ENCODE data around the gene TMEM53.

TMEM53 gene

GRCh38 chr1:44616284-44616990 is 57.8 kb downstream of the TMEM53 start:
- Histone ChIP-seq H3K9me3 (ENCODE audit: low read length) (no peaks in the 10 kb centered on the region), H3K4me3 (ENCODE audit: low read length) (no peak overlapping the region), H3K27me3 (ENCODE audit: insufficient read depth, low read length) (no peaks in the 10 kb centered on the region), H3K36me3 (ENCODE audit: insufficient read depth, low read length) (peaks cover 21% of the 10 kb centered on the region), H3K4me1 (ENCODE audit: insufficient read depth, low read length) (no peaks in the 10 kb centered on the region), H2AFZ (ENCODE audit: low read depth, low read length) (no peak overlapping the region)

GRCh38 chr1:44613941-44614340 is 60.3 kb downstream of the TMEM53 start:
- H3K27me3 ChIP-seq (ENCODE audit: insufficient read depth, low read length): no peaks in the 10 kb centered on the region
- H3K9me3 ChIP-seq (ENCODE audit: low read length): no peaks in the 10 kb centered on the region
- H2AFZ ChIP-seq (ENCODE audit: low read depth, low read length): no peak overlapping the region
- peaks cover 21% of the 10 kb centered on the region for H3K36me3 ChIP-seq (ENCODE audit: insufficient read depth, low read length)
- H3K4me3 ChIP-seq (ENCODE audit: low read length): no peak overlapping the region
- no peaks in the 10 kb centered on the region for H3K4me1 ChIP-seq (ENCODE audit: insufficient read depth, low read length)

- no peaks in the 10 kb centered on the region for H3K9me3 ChIP-seq (ENCODE audit: low read length)
- peaks cover 21% of the 10 kb centered on the region for H3K36me3 ChIP-seq (ENCODE audit: insufficient read depth, low read length)
- no peaks in the 10 kb centered on the region for H3K27me3 ChIP-seq (ENCODE audit: insufficient read depth, low read length)
- no peak overlapping the region for H3K4me3 ChIP-seq (ENCODE audit: low read length)
- H2AFZ ChIP-seq (ENCODE audit: low read depth, low read length): no peak overlapping the region
- H3K4me1 ChIP-seq (ENCODE audit: insufficient read depth, low read length): no peaks in the 10 kb centered on the region
These were observed 62.4 kb downstream of the TMEM53 start for GRCh38 chr1:44611866-44612265.

- H2AFZ ChIP-seq (ENCODE audit: low read depth, low read length): no peak overlapping the region
- H3K36me3 ChIP-seq (ENCODE audit: insufficient read depth, low read length): peaks cover 16% of the 10 kb centered on the region
- no peaks in the 10 kb centered on the region for H3K9me3 ChIP-seq (ENCODE audit: low read length)
- no peaks in the 10 kb centered on the region for H3K4me1 ChIP-seq (ENCODE audit: insufficient read depth, low read length)
- no peaks in the 10 kb centered on the region for H3K27me3 ChIP-seq (ENCODE audit: insufficient read depth, low read length)
- H3K4me3 ChIP-seq (ENCODE audit: low read length): no peak overlapping the region
These were observed 62.9 kb downstream of the TMEM53 start for GRCh38 chr1:44611419-44611818.

DNA sequence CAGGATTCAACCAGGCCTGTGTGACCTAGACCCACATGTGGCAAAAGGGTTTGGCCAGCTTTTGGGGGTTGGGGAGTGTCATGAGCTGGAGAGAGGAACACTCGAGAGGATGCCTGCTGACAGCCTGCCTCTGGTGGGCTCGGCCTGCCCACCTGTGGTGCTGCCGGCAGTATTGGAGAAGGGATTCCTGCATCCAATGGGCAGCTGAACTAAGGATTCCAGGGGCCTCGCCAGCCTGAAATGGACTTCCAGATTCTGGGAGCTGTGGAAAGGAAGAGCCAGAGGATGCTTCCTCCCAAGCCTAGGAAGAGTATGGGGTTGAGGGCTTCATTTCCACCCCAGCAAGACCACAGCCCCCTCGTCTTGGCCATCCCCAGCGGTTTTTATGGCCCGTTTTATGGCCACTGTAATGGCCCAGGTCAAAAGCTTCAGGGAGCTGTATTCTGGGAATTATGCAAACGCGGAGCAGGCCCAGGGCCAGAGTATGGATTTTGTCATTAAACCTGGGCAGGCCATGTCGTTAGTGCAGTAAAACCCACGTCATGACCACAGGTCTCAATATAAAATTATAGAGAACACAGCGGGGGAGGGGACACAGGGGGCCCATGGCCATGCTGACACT is 63.6 kb downstream of the TMEM53 start:
- Histone ChIP-seq H3K9me3 (ENCODE audit: low read length) (no peaks in the 10 kb centered on the region), H3K36me3 (ENCODE audit: insufficient read depth, low read length) (peaks cover 9% of the 10 kb centered on the region), H3K4me1 (ENCODE audit: insufficient read depth, low read length) (no peaks in the 10 kb centered on the region)

DNA sequence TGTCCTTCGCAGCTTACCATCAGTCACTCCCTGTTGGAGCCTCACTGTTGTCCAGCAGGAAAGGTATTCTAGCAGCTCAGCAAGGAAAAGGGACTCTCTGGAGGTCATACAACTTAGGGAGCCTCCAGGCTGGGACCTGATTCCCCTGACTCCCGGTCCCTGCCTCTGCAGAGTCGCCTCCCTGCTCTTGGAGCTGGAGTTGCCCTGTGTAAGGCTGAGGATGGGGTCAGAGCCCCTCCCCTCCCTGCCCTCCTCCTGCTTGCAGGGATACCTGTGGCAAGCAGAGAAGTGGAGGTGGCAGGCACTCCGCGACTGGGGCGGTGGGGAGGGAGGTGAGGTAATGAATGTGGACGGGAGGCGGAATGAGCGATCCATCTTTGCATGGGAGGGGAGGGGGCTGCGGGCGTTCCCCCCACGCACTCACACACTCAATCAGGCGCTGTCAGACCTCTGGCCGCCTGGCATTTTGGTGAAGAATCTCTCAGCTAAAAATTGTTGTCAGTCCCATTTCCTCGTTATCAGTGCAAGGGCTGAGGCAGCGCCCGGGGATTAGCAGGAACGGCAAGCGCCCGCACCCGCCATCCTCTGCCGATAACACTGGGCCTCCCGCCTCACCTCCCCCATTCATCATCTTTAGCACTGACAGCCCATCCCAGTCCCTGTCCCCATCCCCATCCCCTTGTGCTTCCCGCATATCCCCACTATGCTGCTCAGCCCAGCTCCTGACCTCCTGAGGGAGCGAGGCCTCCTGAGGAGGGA is 64.3 kb downstream of the TMEM53 start:
- no peaks in the 10 kb centered on the region for H3K9me3 ChIP-seq (ENCODE audit: low read length)
- H3K4me3 ChIP-seq (ENCODE audit: low read length): no peak overlapping the region
- no peaks in the 10 kb centered on the region for H3K4me1 ChIP-seq (ENCODE audit: insufficient read depth, low read length)

More for the DNA sequence above, 63.6 kb downstream of the TMEM53 start:
- no peaks in the 10 kb centered on the region for H3K27me3 ChIP-seq (ENCODE audit: insufficient read depth, low read length)
- no peak overlapping the region for H2AFZ ChIP-seq (ENCODE audit: low read depth, low read length)
- H3K4me3 ChIP-seq (ENCODE audit: low read length): no peak overlapping the region

GRCh38 chr1:44609412-44609767 is 64.9 kb downstream of the TMEM53 start:
- Histone ChIP-seq H3K9me3 (ENCODE audit: low read length) (no peaks in the 10 kb centered on the region), H3K4me1 (ENCODE audit: insufficient read depth, low read length) (no peaks in the 10 kb centered on the region), H3K27me3 (ENCODE audit: insufficient read depth, low read length) (no peaks in the 10 kb centered on the region), H2AFZ (ENCODE audit: low read depth, low read length) (no peak overlapping the region), H3K4me3 (ENCODE audit: low read length) (no peak overlapping the region), H3K36me3 (ENCODE audit: insufficient read depth, low read length) (no peaks in the 10 kb centered on the region)

More for the DNA sequence above, 64.3 kb downstream of the TMEM53 start:
- H3K27me3 ChIP-seq (ENCODE audit: insufficient read depth, low read length): no peaks in the 10 kb centered on the region
- peaks cover 3% of the 10 kb centered on the region for H3K36me3 ChIP-seq (ENCODE audit: insufficient read depth, low read length)
- no peak overlapping the region for H2AFZ ChIP-seq (ENCODE audit: low read depth, low read length)

- Histone ChIP-seq H3K9me3 (ENCODE audit: low read length) (no peaks in the 10 kb centered on the region), H3K4me3 (ENCODE audit: low read length) (no peak overlapping the region), H2AFZ (ENCODE audit: low read depth, low read length) (no peak overlapping the region), H3K27me3 (ENCODE audit: insufficient read depth, low read length) (no peaks in the 10 kb centered on the region), H3K36me3 (ENCODE audit: insufficient read depth, low read length) (no peaks in the 10 kb centered on the region), H3K4me1 (ENCODE audit: insufficient read depth, low read length) (no peaks in the 10 kb centered on the region)
These were observed 66.1 kb downstream of the TMEM53 start for GRCh38 chr1:44608141-44608540.

DNA sequence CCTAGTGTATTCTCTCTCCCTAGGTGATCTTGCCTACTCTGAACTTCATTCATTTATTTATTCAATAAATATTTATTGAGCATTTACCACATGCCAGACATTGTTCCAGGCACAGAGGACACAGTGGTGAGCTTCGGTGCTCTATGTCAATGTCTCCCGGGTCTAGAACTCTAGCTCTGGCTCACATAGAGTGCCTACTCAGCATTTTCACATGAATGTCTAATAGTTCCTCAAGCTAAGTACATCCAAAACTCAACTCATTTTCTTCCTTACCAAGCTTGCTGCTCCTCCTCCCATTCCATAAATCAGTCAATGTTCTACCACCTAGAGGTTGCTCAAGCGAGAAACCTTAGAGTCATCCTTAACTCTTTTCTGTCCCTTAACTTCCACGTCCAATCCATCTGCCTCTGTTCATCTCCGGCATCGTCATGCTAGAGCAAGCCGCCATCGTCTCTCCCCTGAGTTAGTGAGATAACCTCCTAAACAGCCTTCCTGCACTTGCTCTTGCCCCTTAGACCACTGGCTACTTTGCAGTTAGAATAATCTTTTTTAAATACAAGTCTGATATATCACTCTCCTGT is 67.5 kb downstream of the TMEM53 start:
- no peaks in the 10 kb centered on the region for H3K36me3 ChIP-seq (ENCODE audit: insufficient read depth, low read length)
- no peak overlapping the region for H2AFZ ChIP-seq (ENCODE audit: low read depth, low read length)
- H3K27me3 ChIP-seq (ENCODE audit: insufficient read depth, low read length): no peaks in the 10 kb centered on the region
- H3K9me3 ChIP-seq (ENCODE audit: low read length): no peaks in the 10 kb centered on the region
- no peaks in the 10 kb centered on the region for H3K4me1 ChIP-seq (ENCODE audit: insufficient read depth, low read length)
- H3K4me3 ChIP-seq (ENCODE audit: low read length): no peak overlapping the region

DNA sequence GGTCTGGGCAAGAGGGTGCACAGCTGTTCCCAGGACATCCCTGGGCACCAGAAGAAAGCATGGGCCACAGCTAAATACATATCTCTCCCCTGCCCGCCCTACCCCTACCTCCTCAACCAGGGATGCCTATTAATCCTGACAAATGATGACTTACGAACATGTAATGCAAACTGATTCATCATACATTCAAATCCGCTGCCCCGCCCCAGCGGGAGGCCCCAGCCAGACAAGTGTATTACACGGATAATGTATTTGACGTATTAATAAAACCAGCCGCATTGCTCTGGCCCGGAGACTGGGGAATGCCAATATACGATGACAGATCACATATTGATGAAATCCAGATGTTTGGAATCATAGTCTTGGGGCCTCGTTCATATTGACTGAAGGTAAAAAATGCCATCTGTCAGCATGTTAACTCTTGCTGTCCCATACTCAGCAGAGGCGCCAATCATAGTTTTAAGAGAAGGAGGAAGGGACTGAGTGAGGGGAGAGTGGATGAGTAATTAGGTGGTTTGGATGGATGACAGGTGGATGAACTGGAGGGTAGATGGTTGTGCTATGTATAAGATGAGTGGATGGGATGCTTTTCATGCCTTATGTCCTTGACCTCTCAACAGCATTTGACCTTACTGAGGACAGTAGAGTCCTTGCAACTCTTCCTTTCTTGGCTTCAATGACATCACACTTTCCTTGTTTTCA is 68.2 kb downstream of the TMEM53 start:
- no peaks in the 10 kb centered on the region for H3K27me3 ChIP-seq (ENCODE audit: insufficient read depth, low read length)
- no peaks in the 10 kb centered on the region for H3K36me3 ChIP-seq (ENCODE audit: insufficient read depth, low read length)
- H2AFZ ChIP-seq (ENCODE audit: low read depth, low read length): no peak overlapping the region
- H3K4me3 ChIP-seq (ENCODE audit: low read length): no peak overlapping the region
- no peaks in the 10 kb centered on the region for H3K4me1 ChIP-seq (ENCODE audit: insufficient read depth, low read length)
- H3K9me3 ChIP-seq (ENCODE audit: low read length): no peaks in the 10 kb centered on the region

DNA sequence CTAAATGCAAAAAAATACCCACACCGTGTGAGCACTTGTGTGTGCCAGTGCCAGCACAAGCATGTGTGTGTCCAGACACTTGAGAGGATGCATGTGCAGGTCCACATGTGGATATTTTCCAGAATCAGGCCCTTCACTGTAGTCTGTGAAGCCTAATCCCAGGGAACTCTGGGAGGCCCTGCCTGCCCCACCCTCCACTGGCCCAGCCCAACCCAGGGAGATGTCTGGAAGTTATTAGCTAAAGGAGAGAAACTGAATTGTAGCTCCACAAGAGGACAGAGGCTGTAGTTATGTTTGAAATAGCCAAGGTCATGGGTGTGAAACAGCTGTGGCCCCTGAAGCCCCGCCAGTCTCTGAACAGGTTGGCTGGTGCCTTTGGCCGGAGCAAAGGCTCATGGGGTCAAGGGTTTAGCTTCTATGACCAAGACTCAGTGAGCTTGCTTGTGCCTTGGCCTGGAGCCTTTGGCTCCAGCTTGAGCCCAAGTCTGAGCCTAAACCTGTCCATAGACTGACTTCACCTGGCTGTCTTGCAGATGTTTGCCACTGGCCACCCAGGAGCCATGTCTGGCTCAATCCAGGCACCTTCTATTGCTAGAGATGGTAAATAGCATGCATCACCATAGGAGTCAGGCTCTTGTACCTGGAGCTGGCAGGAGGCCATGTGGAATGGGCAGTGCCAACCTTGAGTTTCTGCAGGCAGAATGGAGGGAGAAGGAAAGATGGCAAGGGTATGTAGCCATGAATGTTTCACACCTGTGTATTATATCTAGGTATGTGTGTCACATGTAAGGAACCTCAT is 69.9 kb downstream of the TMEM53 start:
- Histone ChIP-seq H3K9me3 (ENCODE audit: low read length) (no peaks in the 10 kb centered on the region), H3K36me3 (ENCODE audit: insufficient read depth, low read length) (no peaks in the 10 kb centered on the region), H2AFZ (ENCODE audit: low read depth, low read length) (no peak overlapping the region), H3K27me3 (ENCODE audit: insufficient read depth, low read length) (no peaks in the 10 kb centered on the region), H3K4me1 (ENCODE audit: insufficient read depth, low read length) (no peaks in the 10 kb centered on the region), H3K4me3 (ENCODE audit: low read length) (no peak overlapping the region)

DNA sequence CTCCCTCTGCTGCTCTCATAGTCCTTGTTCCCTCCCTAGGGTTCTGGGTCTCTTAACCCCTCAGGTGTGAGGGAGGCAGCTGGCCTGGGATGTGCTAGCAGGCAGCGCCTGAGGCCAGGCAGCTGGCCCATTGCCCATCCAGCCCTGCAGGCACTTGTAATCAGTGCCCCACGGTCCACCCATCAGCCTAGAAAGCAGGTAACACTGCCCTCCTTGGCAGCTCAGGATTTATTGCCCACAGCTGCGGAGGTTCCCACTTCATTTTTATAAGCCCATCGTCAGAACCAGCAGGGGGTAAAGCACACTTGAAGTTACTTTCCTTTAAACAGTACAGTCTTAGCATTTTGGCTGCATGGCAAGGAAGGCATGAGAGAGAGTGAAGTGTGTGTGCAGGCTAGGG is 70.6 kb downstream of the TMEM53 start:
- H3K36me3 ChIP-seq (ENCODE audit: insufficient read depth, low read length): no peaks in the 10 kb centered on the region
- H3K27me3 ChIP-seq (ENCODE audit: insufficient read depth, low read length): no peaks in the 10 kb centered on the region
- no peak overlapping the region for H3K4me3 ChIP-seq (ENCODE audit: low read length)
- no peak overlapping the region for H2AFZ ChIP-seq (ENCODE audit: low read depth, low read length)
- H3K9me3 ChIP-seq (ENCODE audit: low read length): no peaks in the 10 kb centered on the region
- H3K4me1 ChIP-seq (ENCODE audit: insufficient read depth, low read length): no peaks in the 10 kb centered on the region

Data from neuron (in vitro differentiated cells).